Measurements from ENCODE around the gene RTN4. TPM values are rescaled to one million over a fixed set of nuclear protein-coding genes. Genes with fewer than 3 reads are reported as not detected.

The RTN4 gene
- total RNA-seq, 1 experiment from 2014 or later: 200 TPM

DNA sequence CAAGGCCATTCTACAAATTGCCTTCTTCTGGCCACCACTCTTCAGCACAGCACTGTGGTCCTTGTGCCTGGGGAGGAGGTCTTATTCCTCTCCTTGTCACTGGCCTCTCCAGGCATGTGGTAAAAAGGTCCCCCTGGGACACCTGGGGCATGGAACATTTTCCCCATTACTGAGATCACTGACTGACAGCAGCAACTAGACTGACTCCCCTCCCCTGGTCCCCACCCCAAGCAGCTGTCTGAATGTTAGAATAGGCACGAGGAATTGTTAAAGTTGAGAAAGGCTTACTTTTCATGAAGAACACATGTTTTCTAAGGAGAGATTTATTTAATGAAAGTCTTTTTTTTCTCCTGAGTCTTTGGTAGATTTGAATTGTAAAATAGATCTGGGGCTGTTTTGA lies 39.5 kb upstream of the RTN4 start:
- Mint-ChIP-seq H3K27ac (no peak overlapping the region), H3K4me3 (no peak overlapping the region), H3K36me3 (ENCODE audit: insufficient read depth in 1 of 3, low read depth in 3 of 3) (no peaks in the 10 kb centered on the region), H3K4me1 (peaks cover 3 to 14% of the 10 kb centered on the region in 2 experiments; a peak in 2 of 4 replicates), H3K27me3 (ENCODE audit: low read depth) (no peaks in the 10 kb centered on the region), H3K9me3 (no peaks in the 10 kb centered on the region)
- no peaks in the 10 kb centered on the region for H3K9me3 ChIP-seq (ENCODE audit: control insufficient read depth, low read depth, low read length)
- no peaks in the 10 kb centered on the region for H4K20me1 ChIP-seq (ENCODE audit: control insufficient read depth, insufficient read depth, insufficient read length)
- no peak for DNase-seq
- H2BK120ac ChIP-seq (ENCODE audit: low read depth, low read length, poor library complexity, severe bottlenecking): no peak overlapping the region
- TF ChIP-seq, protein P1, sequence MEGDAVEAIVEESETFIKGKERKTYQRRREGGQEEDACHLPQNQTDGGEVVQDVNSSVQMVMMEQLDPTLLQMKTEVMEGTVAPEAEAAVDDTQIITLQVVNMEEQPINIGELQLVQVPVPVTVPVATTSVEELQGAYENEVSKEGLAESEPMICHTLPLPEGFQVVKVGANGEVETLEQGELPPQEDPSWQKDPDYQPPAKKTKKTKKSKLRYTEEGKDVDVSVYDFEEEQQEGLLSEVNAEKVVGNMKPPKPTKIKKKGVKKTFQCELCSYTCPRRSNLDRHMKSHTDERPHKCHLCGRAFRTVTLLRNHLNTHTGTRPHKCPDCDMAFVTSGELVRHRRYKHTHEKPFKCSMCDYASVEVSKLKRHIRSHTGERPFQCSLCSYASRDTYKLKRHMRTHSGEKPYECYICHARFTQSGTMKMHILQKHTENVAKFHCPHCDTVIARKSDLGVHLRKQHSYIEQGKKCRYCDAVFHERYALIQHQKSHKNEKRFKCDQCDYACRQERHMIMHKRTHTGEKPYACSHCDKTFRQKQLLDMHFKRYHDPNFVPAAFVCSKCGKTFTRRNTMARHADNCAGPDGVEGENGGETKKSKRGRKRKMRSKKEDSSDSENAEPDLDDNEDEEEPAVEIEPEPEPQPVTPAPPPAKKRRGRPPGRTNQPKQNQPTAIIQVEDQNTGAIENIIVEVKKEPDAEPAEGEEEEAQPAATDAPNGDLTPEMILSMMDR (conservative IDR thresholded peaks at IDR 0.05): no peak
- no peak overlapping the region for H3K27ac ChIP-seq (ENCODE audit: insufficient read length, low read depth, low read length)
- WGBS (ENCODE audit: extremely low coverage, insufficient read length, low lambda C conversion rate): no CpG with 5 or more reads among the region's 1 CpG
- H3K4me2 ChIP-seq (ENCODE audit: insufficient read depth, insufficient read length, low read length): no peak overlapping the region
- no peak overlapping the region for H2BK15ac ChIP-seq (ENCODE audit: low read depth, low read length)
- no peaks in the 10 kb centered on the region for H3K79me2 ChIP-seq (ENCODE audit: insufficient read depth, low read length)
- no peak overlapping the region for H3K18ac ChIP-seq (ENCODE audit: insufficient read length, low read depth, low read length)
- H3K4ac ChIP-seq (ENCODE audit: low read depth, low read length): no peak overlapping the region
- H4K5ac ChIP-seq (ENCODE audit: insufficient read length, low read depth, low read length): no peak overlapping the region
- H3K23ac ChIP-seq (ENCODE audit: insufficient read length, low read depth, low read length): no peak overlapping the region
- H3K14ac ChIP-seq (ENCODE audit: insufficient read depth, low read length): no peak overlapping the region
- H2AK5ac ChIP-seq (ENCODE audit: insufficient read length, low read length): no peak overlapping the region
- no peak overlapping the region for H2AFZ ChIP-seq (ENCODE audit: low read length)
- H3K4me1 ChIP-seq (ENCODE audit: insufficient read depth, low read length): no peaks in the 10 kb centered on the region
- H3T11ph ChIP-seq (ENCODE audit: low read length): no peak overlapping the region
- H2BK20ac ChIP-seq (ENCODE audit: low read depth, low read length, poor library complexity, severe bottlenecking): no peak overlapping the region
- H4K91ac ChIP-seq (ENCODE audit: insufficient read length, low read depth, low read length): no peak overlapping the region
- no peaks in the 10 kb centered on the region for H3K27me3 ChIP-seq (ENCODE audit: insufficient read depth, low read length)
- no peak overlapping the region for H4K8ac ChIP-seq (replicated peaks; ENCODE audit: insufficient read length, low read depth, low read length)
- H2BK12ac ChIP-seq (ENCODE audit: insufficient read length, low read depth, low read length): no peak overlapping the region
- no peaks in the 10 kb centered on the region for H3K79me1 ChIP-seq (ENCODE audit: insufficient read depth, low read depth, low read length, poor library complexity, severe bottlenecking)
- no peak overlapping the region for H3K56ac ChIP-seq (ENCODE audit: insufficient read length, low read depth, low read length)
- no peak overlapping the region for H2BK5ac ChIP-seq (ENCODE audit: insufficient read length, low read length)
- H3K23me2 ChIP-seq (ENCODE audit: insufficient read length, low read depth, low read length, poor library complexity, severe bottlenecking): no peaks in the 10 kb centered on the region
- H3K9ac ChIP-seq (ENCODE audit: extremely low read depth, insufficient read length, low read length): no peak overlapping the region

Measured in H9 (cell line).